HEK293 (cell line): Measurements from ENCODE around the gene SEC24B.

Experiments used
- CTCF ChIA-PET: fragments of 350-600 bp; formaldehyde crosslinking; extraction: SDS; loops from one replicate; lab custom pipeline; 2021; ENCODE audit warnings: antibody characterized with exemption; lab: Yijun Ruan, JAX
- POLR2A ChIA-PET: fragments of 300-600 bp; formaldehyde crosslinking; extraction: SDS; loops from one replicate; lab custom pipeline; 2020; ENCODE audit warnings: antibody characterized with exemption, inconsistent platforms; lab: Yijun Ruan, JAX
- H3K27ac ChIP-seq: fragments of 200-500 bp; sonication (Bioruptor generic); 2 replicates; pipeline ENCODE4 v1.5.1; 2014; ENCODE audit warnings: low read depth, low read length, control low read depth, inconsistent platforms; ENCODE audit errors: extremely low read depth
- H3K36me3 ChIP-seq, 2 experiments: fragments of 200-500 bp in 1 of 2; sonication (Bioruptor generic) in 1 of 2; 1 replicate in 1 of 2; 2 replicates in 1 of 2; pipeline ENCODE4 v1.5.1; 2014 to 2017; ENCODE audit warnings: inconsistent platforms in 2 of 2, low read length in 2 of 2; ENCODE audit not compliant: control insufficient read depth in 2 of 2, insufficient read depth in 1 of 2
- H3K4me1 ChIP-seq: fragments of 200-500 bp; sonication (Bioruptor generic); 2 replicates; pipeline ENCODE4 v1.5.1; 2014; ENCODE audit warnings: mild to moderate bottlenecking, low read length, inconsistent platforms; ENCODE audit not compliant: control insufficient read depth, insufficient read depth
- H3K4me3 ChIP-seq: 2 replicates; pipeline ENCODE4 v1.5.1; 2011; ENCODE audit warnings: low read depth, mild to moderate bottlenecking, control low read depth, low read length, moderate library complexity
- H3K9me3 ChIP-seq: fragments of 200-500 bp; sonication (Bioruptor generic); 2 replicates; pipeline ENCODE4 v1.5.1; 2014; ENCODE audit warnings: low read depth, low read length, inconsistent platforms; ENCODE audit not compliant: control insufficient read depth, insufficient read depth
- HOXC10 ChIP-seq: sonication (generic); formaldehyde crosslinking; IDR thresholded peaks from 2 replicates; pipeline ENCODE4 v1.8.1; 2023; ENCODE audit warnings: mild to moderate bottlenecking, missing genetic modification reagents
- KLF17 ChIP-seq: fragments of 450-650 bp; formaldehyde crosslinking; IDR thresholded peaks from 2 replicates; pipeline ENCODE4 v1.5.1; 2016; ENCODE audit warnings: missing biosample characterization, missing genetic modification characterization
- PRDM6 ChIP-seq: fragments of 450-650 bp; formaldehyde crosslinking; IDR thresholded peaks from 2 replicates; pipeline ENCODE4 v1.5.1; 2017; ENCODE audit warnings: missing biosample characterization, missing genetic modification characterization
- SALL2 ChIP-seq: fragments of 450-650 bp; formaldehyde crosslinking; IDR thresholded peaks from 2 replicates; pipeline ENCODE4 v1.5.0; 2017; ENCODE audit warnings: missing biosample characterization, mild to moderate bottlenecking, missing genetic modification characterization, borderline replicate concordance
- SP7 ChIP-seq: fragments of 450-650 bp; formaldehyde crosslinking; IDR thresholded peaks from 2 replicates; pipeline ENCODE4 v1.5.1; 2016; ENCODE audit warnings: missing biosample characterization, missing genetic modification characterization
- TCF7L2 ChIP-seq: IDR thresholded peaks from 2 replicates; pipeline ENCODE4 v1.6.1; 2011; ENCODE audit warnings: low read depth, mild to moderate bottlenecking, inconsistent platforms, low read length, moderate library complexity, borderline replicate concordance
- TRIM28 ChIP-seq: IDR thresholded peaks from 2 replicates; pipeline ENCODE4 v1.6.1; 2011; ENCODE audit warnings: low read length, control low read depth, borderline replicate concordance
- WT1 ChIP-seq: fragments of 450-650 bp; formaldehyde crosslinking; IDR thresholded peaks from 2 replicates; pipeline ENCODE4 v1.5.1; 2016; ENCODE audit warnings: missing biosample characterization, missing genetic modification characterization
- ZBTB10 ChIP-seq: fragments of 450-650 bp; formaldehyde crosslinking; IDR thresholded peaks from 2 replicates; pipeline ENCODE4 v1.5.1; 2016; ENCODE audit warnings: missing biosample characterization, missing genetic modification characterization
- ZBTB8A ChIP-seq: fragments of 450-650 bp; formaldehyde crosslinking; IDR thresholded peaks from 2 replicates; pipeline ENCODE4 v1.5.1; 2016; ENCODE audit warnings: missing biosample characterization, missing genetic modification characterization
- ZFP41 ChIP-seq: fragments of 450-650 bp; formaldehyde crosslinking; IDR thresholded peaks from 2 replicates; pipeline ENCODE4 v1.5.1; 2016; ENCODE audit warnings: missing biosample characterization, missing genetic modification characterization, borderline replicate concordance
- ZNF138 ChIP-seq: fragments of 450-650 bp; formaldehyde crosslinking; IDR thresholded peaks from 2 replicates; pipeline ENCODE4 v1.5.1; 2016; ENCODE audit warnings: missing biosample characterization, missing genetic modification characterization, borderline replicate concordance
- ZNF16 ChIP-seq: fragments of 450-650 bp; formaldehyde crosslinking; IDR thresholded peaks from 2 replicates; pipeline ENCODE4 v1.5.1; 2016; ENCODE audit warnings: low read depth, missing biosample characterization, missing genetic modification characterization
- ZNF239 ChIP-seq: fragments of 450-650 bp; formaldehyde crosslinking; IDR thresholded peaks from 2 replicates; pipeline ENCODE4 v1.5.1; 2016; ENCODE audit warnings: missing biosample characterization, missing genetic modification characterization
- ZNF362 ChIP-seq: fragments of 450-650 bp; formaldehyde crosslinking; IDR thresholded peaks from 2 replicates; pipeline ENCODE4 v1.5.1; 2016; ENCODE audit warnings: missing biosample characterization, missing genetic modification characterization
- ZNF501 ChIP-seq: fragments of 450-650 bp; formaldehyde crosslinking; IDR thresholded peaks from 2 replicates; pipeline ENCODE4 v1.5.1; 2016; ENCODE audit warnings: missing biosample characterization, missing genetic modification characterization
- ZNF558 ChIP-seq: fragments of 450-650 bp; formaldehyde crosslinking; IDR thresholded peaks from 2 replicates; pipeline ENCODE4 v1.5.1; 2016; ENCODE audit warnings: missing biosample characterization, missing genetic modification characterization
- ZNF626 ChIP-seq: fragments of 450-650 bp; sonication (Bioruptor Pico); formaldehyde crosslinking; IDR thresholded peaks from 2 replicates; pipeline ENCODE4 v1.5.1; 2018; ENCODE audit warnings: missing biosample characterization, missing genetic modification characterization, inconsistent platforms
- ZNF660 ChIP-seq: fragments of 450-650 bp; IDR thresholded peaks from 2 replicates; pipeline ENCODE4 v1.5.1; 2018; ENCODE audit warnings: missing biosample characterization, mild to moderate bottlenecking, missing genetic modification characterization
- ZNF791 ChIP-seq: fragments of 450-650 bp; formaldehyde crosslinking; IDR thresholded peaks from 2 replicates; pipeline ENCODE4 v1.5.1; 2016; ENCODE audit warnings: missing biosample characterization, missing genetic modification characterization
- ZXDB ChIP-seq: fragments of 450-650 bp; formaldehyde crosslinking; IDR thresholded peaks from 2 replicates; pipeline ENCODE4 v1.5.1; 2016; ENCODE audit warnings: missing biosample characterization, missing genetic modification characterization

The SEC24B gene

DNA sequence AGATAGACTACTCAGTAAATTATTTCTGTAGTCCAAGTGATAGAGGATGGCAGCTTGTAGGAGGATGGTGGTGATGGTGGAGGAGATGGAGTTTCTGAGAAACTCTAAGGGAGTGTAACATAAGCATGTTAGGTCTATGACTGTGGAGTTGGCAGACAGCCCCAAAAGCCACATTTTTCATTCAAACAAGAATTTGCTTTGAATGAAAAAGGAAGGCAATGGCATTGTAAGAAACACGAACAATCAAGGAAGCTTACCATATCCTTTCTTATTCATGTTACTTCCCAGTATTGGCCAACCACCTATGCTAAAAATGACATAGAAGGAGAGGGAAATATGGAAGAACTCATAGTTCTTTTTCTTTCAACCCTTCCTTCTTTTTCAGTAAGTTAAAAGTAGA, 18.7 kb upstream of the SEC24B start:
- POLR2A ChIA-PET = no interaction called here
- TF ChIP-seq ZNF239 (tag by site-specific recombination) (no peak), ZNF501 (tag by site-specific recombination) (no peak), ZBTB8A (tag by site-specific recombination) (no peak), ZNF791 (tag by site-specific recombination) (no peak), ZBTB10 (tag by site-specific recombination) (no peak), ZNF362 (no peak), SALL2 (tag by site-specific recombination) (no peak), ZNF558 (no peak), SP7 (tag by site-specific recombination) (no peak), KLF17 (tag by site-specific recombination) (no peak), ZNF138 (no peak), WT1 (tag by site-specific recombination) (no peak), ZNF626 (tag by site-specific recombination) (no peak), ZNF660 (tag by site-specific recombination) (no peak), TCF7L2 (no peak), ZXDB (no peak), HOXC10 (CRISPR knock-in tag) (no peak), ZNF16 (tag by site-specific recombination) (no peak)

DNA sequence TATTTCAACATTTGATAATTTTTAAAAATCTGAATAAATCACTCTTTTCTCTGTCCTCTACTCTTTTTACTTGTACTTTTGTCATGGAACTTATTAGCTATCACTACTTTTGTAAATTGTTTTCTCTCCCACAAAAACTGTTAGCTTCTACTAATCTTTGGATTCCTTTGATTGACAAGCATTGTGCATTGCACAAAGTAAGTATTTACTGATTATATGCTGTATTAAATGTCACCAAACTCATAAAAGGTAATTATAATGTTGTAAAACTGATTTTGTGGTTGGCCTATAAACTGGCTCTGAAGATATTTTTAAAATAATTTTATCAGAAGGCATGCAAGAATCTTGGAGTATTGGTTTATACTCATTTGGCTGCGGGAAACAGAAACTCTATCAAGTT, 15.0 kb upstream of the SEC24B start:
- no peak overlapping the region for H3K4me3 ChIP-seq
- H3K4me1 ChIP-seq = no peaks in the 10 kb centered on the region
- H3K36me3 ChIP-seq = no peaks in the 10 kb centered on the region
- TF ChIP-seq TRIM28 = no peak
- TF ChIP-seq ZFP41 (tag by site-specific recombination) = no peak
- TF ChIP-seq PRDM6 (tag by site-specific recombination) = peak; percentile 78
- CTCF ChIA-PET = interaction anchor here (0.8 to 1.1 kb wide), 2 partner anchors 9 to 408 kb away, joined by 3 read pairs; no protein-coding TSS in a partner anchor
- H3K27ac ChIP-seq = no peak overlapping the region
- POLR2A ChIA-PET = no interaction called here
- no peaks in the 10 kb centered on the region for H3K9me3 ChIP-seq

More for the DNA sequence above, 18.7 kb upstream of the SEC24B start:
- CTCF ChIA-PET = no interaction called here
- H3K9me3 ChIP-seq = no peaks in the 10 kb centered on the region
- H3K4me3 ChIP-seq = no peak overlapping the region
- H3K4me1 ChIP-seq = 0 out of 2 replicates have a peak, but pooled peaks cover 6% of the 10 kb centered on the region
- no peaks in the 10 kb centered on the region for H3K36me3 ChIP-seq
- H3K27ac ChIP-seq = no peak overlapping the region
